A673 (cell line): ENCODE data around the gene DTWD2. TPM values are rescaled to one million over a fixed set of nuclear protein-coding genes. Genes with fewer than 3 reads are reported as not detected.
"Not testable (repeated sequence)": the region's sequence is repeated elsewhere in the genome, so short reads cannot be mapped to it uniquely, and the experiment has no call there.

Source experiments
- BruUV-seq: library from RNA; stranded (reverse); fragments of 400-500 nt; replicated peaks from 2 replicates; lab custom pipeline; 2021; lab: Mats Ljungman, UMichigan
- CTCF ChIA-PET: fragments of 300-600 bp; sonication (Branson Sonifier 250); formaldehyde crosslinking; loops from one replicate; lab custom pipeline; 2022; ENCODE audit warnings: antibody characterized with exemption; lab: Charles Lee
- POLR2A ChIA-PET: fragments of 300-600 bp; sonication (Branson Sonifier 250); formaldehyde crosslinking; loops from one replicate; lab custom pipeline; 2022; ENCODE audit warnings: antibody characterized with exemption; ENCODE audit not compliant: low non-redundant PET; lab: Charles Lee
- DNase-seq: peaks from one replicate; pipeline ENCODE4 v3.0.0-alpha.2; 2015; ENCODE audit warnings: low spot score
- H3K27ac ChIP-seq: fragments of 200-600 bp; sonication (generic); 2 replicates; pipeline ENCODE4 v1.5.1; 2016; ENCODE audit warnings: mixed run types, low read depth, mild to moderate bottlenecking, mixed read lengths, antibody characterized with exemption, low read length; ENCODE audit not compliant: poor library complexity, severe bottlenecking
- H3K27me3 ChIP-seq: fragments of 200-600 bp; sonication (generic); replicated peaks from 2 replicates; pipeline ENCODE4 v1.6.1; 2017; ENCODE audit warnings: mixed run types, low read depth, mild to moderate bottlenecking, mixed read lengths, antibody characterized with exemption, low read length; ENCODE audit not compliant: insufficient read depth, poor library complexity
- H3K36me3 ChIP-seq: fragments of 200-600 bp; sonication (generic); 2 replicates; pipeline ENCODE4 v1.6.1; 2016; ENCODE audit warnings: mixed run types, mild to moderate bottlenecking, mixed read lengths, antibody characterized with exemption, low read length; ENCODE audit not compliant: insufficient read depth, poor library complexity, severe bottlenecking
- H3K4me1 ChIP-seq: fragments of 200-600 bp; sonication (generic); 2 replicates; pipeline ENCODE4 v1.6.1; 2017; ENCODE audit warnings: mixed run types, mild to moderate bottlenecking, mixed read lengths, antibody characterized with exemption, low read length; ENCODE audit not compliant: insufficient read depth, poor library complexity, severe bottlenecking
- H3K4me3 ChIP-seq: fragments of 200-600 bp; sonication (generic); 2 replicates; pipeline ENCODE4 v1.5.1; 2016; ENCODE audit warnings: low read depth, mixed run types, mild to moderate bottlenecking, mixed read lengths, low read length; ENCODE audit not compliant: poor library complexity, severe bottlenecking
- H3K9me3 ChIP-seq: fragments of 200-600 bp; sonication (generic); 2 replicates; pipeline ENCODE4 v1.6.1; 2016; ENCODE audit warnings: mixed run types, low read depth, mild to moderate bottlenecking, mixed read lengths, antibody characterized with exemption, low read length; ENCODE audit not compliant: poor library complexity, severe bottlenecking
- EZH2 ChIP-seq: fragments of 200-600 bp; sonication (generic); IDR thresholded peaks from 2 replicates; pipeline ENCODE4 v1.6.1; 2017; ENCODE audit warnings: borderline replicate concordance, low read depth, mild to moderate bottlenecking, mixed read lengths, antibody characterized with exemption, low read length; ENCODE audit not compliant: poor library complexity, severe bottlenecking
- intact Hi-C: fragments of 100-400 bp; cut with micrococcal nuclease; formaldehyde crosslinking; loops from one replicate; pipeline ENCODE4 v1.10.0; 2022; ENCODE audit not compliant: unreplicated experiment
- total RNA-seq: library from RNA; stranded (reverse); gene quantifications from 2 replicates; pipeline ENCODE4 v1.2.3, GENCODE V29; 2021
- TF ChIP-seq, protein P1 (sequence below): fragments of 300-800, 200-600 bp; sonication (generic); conservative IDR thresholded peaks from 2 replicates; pipeline ENCODE4 v1.5.1; 2017; ENCODE audit warnings: low read depth, mild to moderate bottlenecking, antibody characterized with exemption, low read length, moderate library complexity, mixed read lengths

DTWD2 gene
- total RNA-seq, 1 experiment from 2014 or later = 12.1 TPM

DNA sequence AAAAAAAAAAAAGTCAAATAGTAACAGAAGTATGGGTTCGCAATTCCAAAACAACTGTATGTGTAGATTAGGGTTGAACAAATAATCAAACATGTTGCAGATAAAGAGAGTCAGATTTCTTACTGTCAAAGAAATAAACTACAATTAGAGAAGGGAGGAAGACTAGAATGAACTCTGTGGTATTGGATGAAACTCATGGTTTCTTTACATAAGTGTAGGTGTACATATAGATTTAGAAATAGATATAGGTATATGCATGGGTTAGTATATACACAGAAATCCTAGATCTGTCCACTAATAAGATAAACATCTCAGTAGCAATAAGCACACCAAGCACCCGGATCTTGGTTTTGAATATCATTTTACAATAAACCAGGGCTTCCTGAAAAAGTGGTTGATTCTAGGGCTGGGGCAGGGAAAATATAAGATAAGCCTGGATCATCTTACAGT lies 21.3 kb downstream of the DTWD2 start:
- POLR2A ChIA-PET = no interaction called here
- intact Hi-C loops = no loop called here
- no peaks in the 10 kb centered on the region for H3K4me1 ChIP-seq
- no peak for DNase-seq
- CTCF ChIA-PET = no interaction called here
- no peaks in the 10 kb centered on the region for H3K36me3 ChIP-seq
- no peaks in the 10 kb centered on the region for H3K27me3 ChIP-seq
- BruUV-seq = no TSS peak
- no peak for TF ChIP-seq EZH2
- TF ChIP-seq, protein P1, sequence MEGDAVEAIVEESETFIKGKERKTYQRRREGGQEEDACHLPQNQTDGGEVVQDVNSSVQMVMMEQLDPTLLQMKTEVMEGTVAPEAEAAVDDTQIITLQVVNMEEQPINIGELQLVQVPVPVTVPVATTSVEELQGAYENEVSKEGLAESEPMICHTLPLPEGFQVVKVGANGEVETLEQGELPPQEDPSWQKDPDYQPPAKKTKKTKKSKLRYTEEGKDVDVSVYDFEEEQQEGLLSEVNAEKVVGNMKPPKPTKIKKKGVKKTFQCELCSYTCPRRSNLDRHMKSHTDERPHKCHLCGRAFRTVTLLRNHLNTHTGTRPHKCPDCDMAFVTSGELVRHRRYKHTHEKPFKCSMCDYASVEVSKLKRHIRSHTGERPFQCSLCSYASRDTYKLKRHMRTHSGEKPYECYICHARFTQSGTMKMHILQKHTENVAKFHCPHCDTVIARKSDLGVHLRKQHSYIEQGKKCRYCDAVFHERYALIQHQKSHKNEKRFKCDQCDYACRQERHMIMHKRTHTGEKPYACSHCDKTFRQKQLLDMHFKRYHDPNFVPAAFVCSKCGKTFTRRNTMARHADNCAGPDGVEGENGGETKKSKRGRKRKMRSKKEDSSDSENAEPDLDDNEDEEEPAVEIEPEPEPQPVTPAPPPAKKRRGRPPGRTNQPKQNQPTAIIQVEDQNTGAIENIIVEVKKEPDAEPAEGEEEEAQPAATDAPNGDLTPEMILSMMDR = no peak
- no peaks in the 10 kb centered on the region for H3K9me3 ChIP-seq
- no peak overlapping the region for H3K4me3 ChIP-seq
- H3K27ac ChIP-seq = no peak overlapping the region

DNA sequence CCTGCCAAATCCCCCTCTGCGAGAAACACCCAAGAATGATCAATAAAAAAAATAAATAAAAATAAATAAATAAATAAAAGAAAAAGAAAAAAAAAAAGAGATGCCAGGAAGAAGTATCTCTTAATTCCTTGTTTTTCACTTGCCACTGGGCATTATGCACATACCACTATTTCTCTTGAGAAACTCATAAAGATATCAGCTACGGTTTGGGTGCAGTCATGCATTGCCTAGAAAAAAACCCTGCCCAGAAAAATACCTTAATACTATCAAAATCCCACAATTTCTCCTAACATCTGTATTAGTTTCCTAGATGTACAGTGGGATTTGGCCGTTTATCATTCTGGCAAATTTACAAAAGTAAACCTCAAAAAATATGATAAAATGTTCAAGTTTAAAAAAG lies 22.5 kb downstream of the DTWD2 start:
- no peak for DNase-seq
- intact Hi-C loops = no loop called here
- no peak overlapping the region for H3K4me3 ChIP-seq
- no peaks in the 10 kb centered on the region for H3K36me3 ChIP-seq
- no peak overlapping the region for H3K27ac ChIP-seq
- TF ChIP-seq EZH2 = no peak
- TF ChIP-seq, protein P1 = no peak
- H3K4me1 ChIP-seq = no peaks in the 10 kb centered on the region
- no peaks in the 10 kb centered on the region for H3K27me3 ChIP-seq
- ChIA-PET CTCF (no interaction called here), POLR2A (no interaction called here)
- no peaks in the 10 kb centered on the region for H3K9me3 ChIP-seq
- no TSS peak for BruUV-seq

DNA sequence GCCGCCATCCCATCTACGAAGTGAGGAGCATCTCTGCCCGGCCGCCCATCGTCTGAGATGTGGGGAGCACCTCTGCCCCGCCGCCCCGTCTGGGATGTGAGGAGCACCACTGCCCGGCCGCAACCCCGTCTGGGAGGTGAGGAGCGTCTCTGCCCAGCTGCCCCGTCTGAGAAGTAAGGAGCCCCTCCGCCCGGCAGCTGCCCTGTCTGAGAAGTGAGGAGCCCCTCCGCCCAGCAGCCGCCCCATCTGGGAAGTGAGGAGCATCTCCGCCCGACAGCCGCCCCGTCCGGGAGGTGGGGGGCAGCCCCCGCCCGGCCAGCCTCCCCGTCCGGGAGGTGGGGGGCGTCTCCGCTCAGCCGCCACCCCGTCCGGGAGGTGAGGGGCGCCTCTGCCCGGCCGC lies 23.4 kb downstream of the DTWD2 start:
- not testable (repeated sequence) for BruUV-seq

DNA sequence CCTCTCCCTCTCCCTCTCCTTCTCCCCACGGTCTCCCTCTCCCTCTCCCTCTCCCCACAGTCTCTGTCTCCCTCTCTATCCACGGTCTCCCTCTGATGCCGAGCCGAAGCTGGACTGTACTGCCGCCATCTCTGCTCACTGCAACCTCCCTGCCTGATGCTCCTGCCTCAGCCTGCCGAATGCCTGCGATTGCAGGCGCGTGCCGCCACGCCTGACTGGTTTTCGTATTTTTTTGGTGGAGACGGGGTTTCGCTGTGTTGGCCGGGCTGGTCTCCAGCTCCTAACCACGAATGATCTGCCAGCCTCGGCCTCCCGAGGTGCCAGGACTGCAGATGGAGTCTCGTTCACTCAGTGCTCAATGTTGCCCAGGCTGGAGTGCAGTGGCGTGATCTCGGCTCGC lies 24.0 kb downstream of the DTWD2 start:
- H3K27ac ChIP-seq, H3K36me3 ChIP-seq, H3K27me3 ChIP-seq, CTCF ChIA-PET, intact Hi-C loops, BruUV-seq, POLR2A ChIA-PET, H3K4me1 ChIP-seq, H3K9me3 ChIP-seq, DNase-seq, H3K4me3 ChIP-seq: not testable (repeated sequence)

More for the DNA sequence above, 23.4 kb downstream of the DTWD2 start:
- intact Hi-C loops, DNase-seq, H3K4me3 ChIP-seq, H3K4me1 ChIP-seq, H3K27me3 ChIP-seq, POLR2A ChIA-PET, H3K27ac ChIP-seq, H3K36me3 ChIP-seq, H3K9me3 ChIP-seq, CTCF ChIA-PET: not testable (repeated sequence)
